ACHN (cell line): Measurements from ENCODE around the gene USP6.
"Not testable (repeated sequence)": the region's sequence is repeated elsewhere in the genome, so short reads cannot be mapped to it uniquely, and the experiment has no call there.

Experiments
- DNase-seq: peaks from one replicate; pipeline ENCODE4 v3.0.0-alpha.2; 2015
- in situ Hi-C: cut with HindIII; loops from 2 replicates; pipeline ENCODE4 v1.10.0; 2017; ENCODE audit warnings: low sequenced_read_pairs, low pct_ligation_motif_present, low pct_unique_long_range_greater_than_20kb

Gene USP6

GRCh38 chr17:5120436-5121185, 4.8 kb downstream of the USP6 start:
- DNase-seq, in situ Hi-C loops: not testable (repeated sequence)

- DNase-seq = no peak
- in situ Hi-C loops = no loop called here
Observed at GRCh38 chr17:5121186-5121841, 5.5 kb downstream of the USP6 start.

GRCh38 chr17:5122056-5122455, 6.2 kb downstream of the USP6 start:
- DNase-seq, in situ Hi-C loops: not testable (repeated sequence)

GRCh38 chr17:5122586-5123342, 6.9 kb downstream of the USP6 start:
- DNase-seq = no peak
- in situ Hi-C loops = no loop called here

- in situ Hi-C loops = no loop called here
- no peak for DNase-seq
Observed at GRCh38 chr17:5123343-5124124, 7.7 kb downstream of the USP6 start.

GRCh38 chr17:5124125-5124760, 8.4 kb downstream of the USP6 start:
- DNase-seq, in situ Hi-C loops: not testable (repeated sequence)

GRCh38 chr17:5124896-5125295, 9.1 kb downstream of the USP6 start:
- DNase-seq, in situ Hi-C loops: not testable (repeated sequence)

GRCh38 chr17:5126719-5127488, 11.1 kb downstream of the USP6 start:
- in situ Hi-C loops = no loop called here
- no peak for DNase-seq

- DNase-seq = no peak
- in situ Hi-C loops = no loop called here
Observed at GRCh38 chr17:5127910-5128309, 12.1 kb downstream of the USP6 start.

GRCh38 chr17:5128387-5128786, 12.6 kb downstream of the USP6 start:
- in situ Hi-C loops, DNase-seq: not testable (repeated sequence)

- no peak for DNase-seq
- in situ Hi-C loops = no loop called here
Observed at GRCh38 chr17:5128905-5129535, 13.2 kb downstream of the USP6 start.

- in situ Hi-C loops = not testable (repeated sequence)
Observed at GRCh38 chr17:5129770-5130169, 13.9 kb downstream of the USP6 start.

GRCh38 chr17:5130261-5130660, 14.4 kb downstream of the USP6 start:
- in situ Hi-C loops = not testable (repeated sequence)

More at GRCh38 chr17:5129770-5130169, 13.9 kb downstream of the USP6 start:
- not testable (repeated sequence) for DNase-seq

GRCh38 chr17:5130687-5131086, 14.9 kb downstream of the USP6 start:
- in situ Hi-C loops, DNase-seq: not testable (repeated sequence)

More at GRCh38 chr17:5130261-5130660, 14.4 kb downstream of the USP6 start:
- not testable (repeated sequence) for DNase-seq

- in situ Hi-C loops = no loop called here
- no peak for DNase-seq
Observed at GRCh38 chr17:5131146-5131715, 15.4 kb downstream of the USP6 start.

GRCh38 chr17:5131799-5132502, 16.1 kb downstream of the USP6 start:
- DNase-seq, in situ Hi-C loops: not testable (repeated sequence)
